GM10266 (cell line): ENCODE results near the gene SLC2A5.

Experiments
- DNase-seq: peaks from one replicate; pipeline ENCODE4 v3.0.0; 2012; ENCODE audit errors: extremely low spot score
- TF ChIP-seq, protein P1 (sequence below): IDR thresholded peaks from 2 replicates; pipeline ENCODE4 v1.5.1; 2012; ENCODE audit warnings: mild to moderate bottlenecking, low read depth; ENCODE audit not compliant: control insufficient read depth, insufficient read depth; ENCODE audit errors: missing control alignments

The SLC2A5 gene

DNA sequence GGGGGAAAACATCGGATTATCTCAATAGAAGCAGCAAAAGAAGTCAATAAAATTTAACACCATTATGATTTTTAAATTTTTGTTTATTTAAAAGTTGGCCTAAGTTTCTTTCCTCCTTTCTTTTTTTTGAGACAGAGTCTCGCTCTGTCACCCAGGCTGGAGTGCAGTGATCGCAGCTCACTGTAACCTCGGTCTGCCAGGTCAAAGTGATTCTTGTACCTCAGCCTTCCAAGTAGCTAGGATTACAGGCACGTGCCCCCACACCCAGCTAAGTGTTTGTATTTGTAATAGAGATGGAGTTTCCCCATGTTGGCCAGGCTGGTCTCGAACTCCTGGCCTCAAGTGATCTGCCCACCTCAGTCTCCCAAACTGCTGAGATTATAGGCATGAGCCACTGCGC lies 20.9 kb downstream of the SLC2A5 start:
- DNase-seq, result no peak
- TF ChIP-seq, protein P1, sequence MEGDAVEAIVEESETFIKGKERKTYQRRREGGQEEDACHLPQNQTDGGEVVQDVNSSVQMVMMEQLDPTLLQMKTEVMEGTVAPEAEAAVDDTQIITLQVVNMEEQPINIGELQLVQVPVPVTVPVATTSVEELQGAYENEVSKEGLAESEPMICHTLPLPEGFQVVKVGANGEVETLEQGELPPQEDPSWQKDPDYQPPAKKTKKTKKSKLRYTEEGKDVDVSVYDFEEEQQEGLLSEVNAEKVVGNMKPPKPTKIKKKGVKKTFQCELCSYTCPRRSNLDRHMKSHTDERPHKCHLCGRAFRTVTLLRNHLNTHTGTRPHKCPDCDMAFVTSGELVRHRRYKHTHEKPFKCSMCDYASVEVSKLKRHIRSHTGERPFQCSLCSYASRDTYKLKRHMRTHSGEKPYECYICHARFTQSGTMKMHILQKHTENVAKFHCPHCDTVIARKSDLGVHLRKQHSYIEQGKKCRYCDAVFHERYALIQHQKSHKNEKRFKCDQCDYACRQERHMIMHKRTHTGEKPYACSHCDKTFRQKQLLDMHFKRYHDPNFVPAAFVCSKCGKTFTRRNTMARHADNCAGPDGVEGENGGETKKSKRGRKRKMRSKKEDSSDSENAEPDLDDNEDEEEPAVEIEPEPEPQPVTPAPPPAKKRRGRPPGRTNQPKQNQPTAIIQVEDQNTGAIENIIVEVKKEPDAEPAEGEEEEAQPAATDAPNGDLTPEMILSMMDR, result no peak

DNA sequence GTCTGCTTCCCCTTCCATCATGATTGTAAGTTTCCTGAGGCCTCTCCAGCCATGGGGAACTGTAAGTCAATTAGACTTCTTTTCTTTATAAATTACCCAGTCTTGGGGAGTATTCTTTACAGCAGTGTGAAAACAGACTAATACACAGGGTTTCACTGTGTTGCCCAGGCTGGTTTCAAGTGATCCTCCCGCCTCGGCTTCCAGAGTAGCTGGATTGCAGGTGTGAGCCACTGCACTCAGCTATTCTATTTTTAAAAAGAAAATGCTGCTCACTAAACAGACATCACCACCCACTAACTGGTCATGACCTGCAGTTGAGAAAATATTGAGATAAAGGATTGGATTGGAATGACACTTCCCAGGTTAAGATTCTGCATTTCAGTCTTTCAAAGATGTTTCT lies 22.4 kb downstream of the SLC2A5 start:
- no peak for DNase-seq
- TF ChIP-seq, protein P1, result no peak

DNA sequence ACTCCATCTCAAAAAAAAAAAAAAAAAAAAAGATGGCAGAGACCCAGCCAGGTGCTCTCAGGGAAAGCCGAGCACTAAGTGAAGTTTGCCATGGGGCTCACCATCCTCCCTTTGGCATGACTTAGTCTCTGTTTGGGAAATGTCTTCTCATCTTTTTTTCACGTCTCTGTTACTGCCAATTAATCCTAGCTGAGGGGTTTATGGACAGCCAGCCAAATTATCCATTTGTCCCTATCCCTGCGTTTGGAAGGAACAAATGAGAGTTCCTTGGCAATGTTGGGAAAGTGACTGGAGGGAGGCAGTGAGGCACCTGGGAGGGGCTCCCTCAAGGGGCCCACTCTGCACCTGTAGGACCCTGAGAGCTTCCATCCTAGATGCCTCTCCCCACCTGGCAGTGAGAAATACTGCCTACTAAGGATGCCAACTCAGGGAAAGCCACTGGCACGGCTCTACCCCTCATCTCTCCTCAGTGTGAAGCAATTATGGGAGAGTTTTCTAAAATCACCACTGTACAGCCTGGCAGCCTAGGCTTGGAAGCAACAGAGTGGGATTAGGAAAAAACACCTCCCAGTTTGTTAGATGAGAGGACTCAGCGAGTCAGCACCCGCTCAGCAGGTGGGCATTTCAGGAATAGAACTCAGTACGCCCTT lies 23.4 kb downstream of the SLC2A5 start:
- no peak for DNase-seq
- TF ChIP-seq, protein P1, result no peak

DNA sequence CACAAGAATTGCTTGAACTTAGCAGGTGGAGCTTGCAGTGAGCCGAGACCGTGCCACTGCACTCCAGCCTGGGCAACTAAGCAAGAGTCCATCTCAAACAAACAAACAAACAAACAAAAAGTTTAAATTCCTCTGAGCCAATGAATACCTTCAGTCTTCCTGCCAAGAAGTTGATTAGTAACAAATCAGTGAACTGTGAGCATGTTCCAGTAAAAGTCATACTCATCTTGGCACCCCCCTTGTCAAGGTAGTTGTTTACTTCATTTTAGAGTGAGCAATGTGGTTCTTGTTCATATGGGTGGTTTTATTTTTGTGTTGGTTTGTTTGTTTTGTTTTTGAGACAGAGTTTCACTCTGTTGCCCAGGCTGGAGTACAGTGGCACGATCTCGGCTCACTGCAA lies 25.2 kb downstream of the SLC2A5 start:
- DNase-seq, result no peak
- TF ChIP-seq, protein P1, result no peak

DNA sequence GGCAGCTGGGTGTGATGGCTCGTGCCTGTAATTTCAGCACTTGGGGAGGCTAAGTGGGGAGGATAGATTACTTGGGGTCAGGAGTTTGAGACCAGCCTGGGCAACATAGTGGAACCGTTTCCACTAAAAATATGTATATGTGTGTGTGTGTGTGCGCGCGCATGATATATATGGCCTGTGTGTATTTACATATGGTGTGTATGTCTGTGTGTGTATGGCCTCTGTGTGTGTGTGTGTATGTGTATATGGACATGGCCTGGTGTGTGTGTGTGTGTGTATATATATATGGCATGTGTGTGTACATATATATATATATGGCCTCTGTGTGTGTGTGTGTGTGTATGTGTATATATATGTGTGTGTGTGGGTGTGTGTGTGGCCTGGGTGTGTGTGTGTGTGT lies 27.2 kb downstream of the SLC2A5 start:
- TF ChIP-seq, protein P1, result no peak
- no peak for DNase-seq

DNA sequence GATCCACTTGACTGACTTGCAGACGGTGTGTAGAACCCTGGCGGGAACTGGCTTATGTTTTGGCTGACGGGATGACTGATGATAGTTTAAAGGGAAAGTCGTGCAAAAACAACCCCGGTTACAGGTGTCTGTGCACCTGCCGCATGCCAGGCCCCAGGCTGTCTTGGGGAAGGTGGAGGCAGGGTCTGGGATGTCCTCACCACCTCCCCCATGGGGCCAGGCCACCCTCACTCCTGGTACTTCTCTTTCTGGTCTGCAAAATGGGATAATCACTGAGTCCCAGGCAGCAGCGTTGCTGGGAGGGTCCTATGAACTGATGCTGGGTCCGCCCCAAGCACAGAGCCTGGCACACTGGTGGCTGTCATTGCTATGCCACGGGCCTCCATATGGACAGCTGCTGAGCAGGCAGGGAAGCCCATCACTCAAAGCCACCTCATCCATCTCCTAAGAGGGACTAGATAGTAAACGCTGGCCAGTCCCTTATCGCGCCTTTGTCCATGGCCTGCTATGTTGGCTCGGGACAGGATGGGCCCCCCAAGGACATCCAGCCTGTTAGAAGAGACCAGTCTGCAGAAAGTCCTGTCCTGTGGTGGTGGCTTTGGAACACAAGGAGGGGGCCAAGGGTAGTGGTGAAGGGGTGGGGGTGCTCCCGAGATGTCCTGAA lies 28.2 kb downstream of the SLC2A5 start:
- DNase-seq, result no peak
- TF ChIP-seq, protein P1, result no peak

DNA sequence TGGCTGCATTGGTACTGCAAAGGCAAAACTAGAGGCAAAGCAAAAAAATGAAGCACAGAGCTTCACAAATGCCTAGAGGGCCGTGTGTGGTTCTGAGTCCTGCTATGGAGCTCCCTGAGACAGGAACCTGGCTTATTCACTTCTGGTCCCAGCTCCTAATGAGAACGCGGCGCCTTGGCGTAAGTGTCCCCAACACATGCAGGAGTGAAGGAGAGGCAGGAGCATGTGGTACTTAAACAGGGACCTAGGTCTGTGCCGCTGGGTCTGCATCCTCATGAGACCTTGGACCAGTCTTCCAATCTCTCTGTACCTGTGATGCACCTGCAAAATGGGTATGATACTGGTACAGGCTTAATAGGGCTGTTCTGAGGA lies 28.8 kb downstream of the SLC2A5 start:
- TF ChIP-seq, protein P1, result no peak
- DNase-seq, result no peak
